ENCODE measurements around the gene HYAL2.
"Not testable (repeated sequence)": the region's sequence is repeated elsewhere in the genome, so short reads cannot be mapped to it uniquely, and the experiment has no call there.

HYAL2 gene

DNA sequence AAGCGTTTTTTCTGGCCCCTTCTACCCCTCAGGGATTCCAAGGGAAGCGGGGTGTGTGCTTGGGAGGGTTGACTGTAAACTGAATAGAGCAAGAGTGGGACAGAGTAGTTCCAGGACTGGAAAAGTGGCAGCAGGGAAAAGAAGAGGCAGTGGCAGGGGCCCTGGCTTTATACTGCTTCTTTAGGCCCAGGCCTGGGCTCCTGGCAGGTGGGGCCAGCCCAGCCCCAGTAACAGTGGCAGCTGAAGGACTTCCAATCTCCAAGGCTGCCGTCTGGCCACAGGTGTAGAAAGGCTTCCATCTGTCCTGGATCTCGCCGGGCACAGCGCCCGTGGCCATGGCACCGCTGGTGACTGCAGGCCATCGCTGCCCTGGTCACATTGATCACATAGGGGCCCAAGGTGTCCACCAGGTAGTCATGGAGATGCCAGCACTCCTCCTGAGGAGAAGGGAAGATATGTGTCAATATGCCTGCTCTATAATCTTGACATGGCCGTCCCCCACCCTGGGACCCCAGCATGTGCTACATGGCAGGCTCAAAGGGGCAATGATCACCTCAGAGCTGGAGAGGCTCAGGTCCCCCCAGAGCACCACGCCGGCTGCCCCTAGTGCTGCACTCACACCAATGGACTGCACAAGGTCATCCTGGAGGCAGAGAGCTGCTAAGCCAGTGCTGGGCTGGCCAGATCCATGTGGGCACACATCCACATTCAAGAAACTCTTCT lies 29.3 kb downstream of the HYAL2 start:
- no peak for DNase-seq (ENCODE audit: low read depth in 1 of 2, low spot score in 1 of 2)

DNA sequence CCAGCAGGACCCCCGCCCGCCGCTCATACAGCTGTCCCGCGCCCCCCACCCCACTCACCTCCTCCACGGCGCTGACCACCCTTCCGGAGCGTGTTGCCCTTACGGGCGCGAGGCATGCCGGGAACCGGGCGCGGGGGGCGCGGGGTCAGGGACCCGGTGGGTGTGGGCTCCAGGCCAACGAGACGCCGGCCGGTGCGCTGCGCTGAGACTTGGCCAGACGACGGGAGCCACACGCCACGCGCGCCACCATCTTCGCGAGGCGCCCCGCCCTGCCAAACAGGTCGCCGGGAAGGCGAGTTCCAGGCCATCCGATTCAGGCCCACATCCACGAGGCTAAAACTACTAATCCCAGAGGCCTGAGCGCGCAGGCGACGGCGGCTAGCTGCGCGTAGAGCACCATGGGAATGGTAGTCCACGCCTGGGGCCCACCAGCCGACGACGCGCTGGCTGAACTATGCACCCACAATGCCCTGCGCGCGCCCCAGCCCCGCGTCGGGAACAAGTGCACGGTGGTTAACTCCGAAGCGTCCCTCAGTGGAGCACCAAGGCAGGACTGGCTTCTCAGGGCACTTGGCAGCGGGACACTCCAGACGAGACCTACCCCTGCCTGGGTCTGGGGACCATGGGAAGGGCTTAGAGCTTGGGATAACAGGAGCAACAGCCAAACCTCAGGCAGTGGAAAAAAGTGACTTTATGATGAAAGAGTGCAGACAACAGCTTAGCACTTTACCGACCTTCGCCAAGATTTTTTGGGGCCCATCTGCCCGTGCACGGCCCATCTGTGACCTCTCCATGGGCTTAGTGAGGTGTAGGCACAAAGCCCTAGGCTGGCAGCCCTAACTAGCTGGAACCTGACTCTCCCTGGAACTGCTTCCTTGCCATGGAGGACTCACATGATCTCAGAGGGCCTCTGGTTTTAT lies 30.1 kb downstream of the HYAL2 start, which contains the start of gene IFRD2:
TSS of gene IFRD2 (minus strand) at position 271 of the 920 bp plus-strand sequence. CDS start at position 116, 155 bp downstream.
- DNase-seq (ENCODE audit: low read depth in 1 of 2, low spot score in 1 of 2), result peak; percentile 90 to 93

DNA sequence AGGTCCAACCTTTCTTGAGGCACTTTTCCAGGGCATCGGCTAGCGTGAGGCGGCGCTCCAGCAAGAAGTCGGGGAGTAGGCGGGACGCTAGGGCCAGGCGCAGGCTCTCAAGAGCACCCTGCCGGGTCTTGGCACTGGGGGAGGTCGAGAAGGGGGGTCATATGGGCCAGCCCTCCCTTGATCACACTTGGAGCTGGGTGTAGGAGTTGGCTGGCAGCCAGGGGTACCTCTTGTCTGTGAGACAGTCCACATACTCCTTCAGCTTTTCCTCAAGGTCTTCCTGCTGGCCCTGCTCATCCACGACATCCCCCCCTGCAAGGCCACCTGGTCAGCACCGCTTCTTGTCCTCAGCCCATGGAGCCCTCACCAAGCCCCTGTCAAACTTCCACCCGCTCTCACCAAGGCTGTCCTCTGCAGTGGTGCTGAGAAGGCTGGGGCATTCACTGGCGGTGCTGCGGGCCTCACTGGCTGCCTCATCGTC lies 32.3 kb downstream of the HYAL2 start:
- no peak for DNase-seq (ENCODE audit: low read depth in 1 of 2, low spot score in 1 of 2)

DNA sequence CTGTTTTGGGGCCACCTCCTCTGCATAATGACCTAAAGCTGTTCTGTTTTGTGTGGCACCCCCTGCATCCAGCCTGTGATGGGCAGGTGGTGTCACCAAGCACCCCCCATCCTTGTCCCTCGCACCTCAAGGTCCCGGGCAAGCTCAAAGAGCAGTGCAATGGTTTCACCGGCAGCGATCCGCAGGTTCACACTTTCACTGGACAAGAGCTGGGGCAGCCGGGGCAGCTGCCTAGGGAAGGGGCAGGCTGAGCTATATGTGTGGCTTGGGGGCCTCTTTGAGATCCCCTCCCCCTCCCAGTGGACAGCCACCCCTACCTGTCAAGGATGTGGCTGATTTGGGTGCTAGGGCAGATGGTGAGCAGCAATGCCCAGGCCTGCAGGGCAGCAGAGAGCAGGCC lies 33.4 kb downstream of the HYAL2 start:
- DNase-seq (ENCODE audit: low read depth in 1 of 2, low spot score in 1 of 2), result no peak

DNA sequence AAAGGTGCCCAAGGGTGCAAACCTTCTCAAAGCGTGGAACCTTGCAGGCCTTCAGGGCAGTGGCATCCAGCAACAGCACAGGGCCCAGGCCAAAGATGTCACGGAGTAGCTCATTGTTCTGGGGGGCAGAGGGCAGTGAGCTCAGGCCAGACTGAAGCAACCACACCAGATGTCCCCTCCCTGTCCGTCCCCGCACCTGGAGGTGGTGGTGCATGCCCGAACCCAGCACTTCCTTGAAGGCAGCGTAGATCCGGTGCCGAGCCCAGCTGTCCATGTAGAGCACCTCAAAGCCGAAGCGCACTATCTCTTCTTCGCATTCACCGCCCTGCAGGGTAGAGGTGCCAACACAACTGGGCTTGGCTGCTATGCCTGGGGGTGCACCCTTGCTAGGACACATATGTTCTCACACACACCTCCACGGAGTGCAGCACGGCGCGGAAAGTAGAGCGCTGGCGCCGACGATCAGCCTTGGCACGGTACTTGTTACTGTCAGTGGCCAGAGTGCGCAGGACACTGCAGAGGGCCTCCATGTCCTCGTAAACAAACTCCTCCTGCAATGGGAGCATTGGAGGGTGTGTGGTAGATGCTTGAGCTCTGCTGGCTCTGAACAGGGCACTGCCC lies 34.0 kb downstream of the HYAL2 start:
- no peak for DNase-seq (ENCODE audit: low read depth in 1 of 2, low spot score in 1 of 2)

DNA sequence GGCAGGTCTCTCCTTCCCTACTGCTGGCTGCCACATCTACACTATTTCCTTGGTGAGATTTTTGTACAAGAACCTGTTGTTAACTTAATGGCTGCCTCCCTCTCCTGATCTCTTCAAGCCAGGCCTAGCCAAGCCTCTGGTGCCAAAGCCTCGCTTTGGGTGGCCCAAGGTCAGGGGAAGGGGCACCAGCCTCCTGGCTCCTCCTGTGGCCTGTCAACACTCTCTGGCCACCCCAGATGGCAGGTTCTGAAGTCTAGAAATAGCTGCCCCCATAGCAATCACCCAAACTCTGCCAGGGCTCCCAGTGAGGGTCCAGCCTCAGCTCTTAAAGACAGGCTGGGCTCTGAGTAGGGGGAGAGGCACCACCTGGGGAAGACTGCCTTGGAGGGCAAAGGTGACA lies 35.3 kb downstream of the HYAL2 start:
- DNase-seq (ENCODE audit: low read depth in 1 of 2, low spot score in 1 of 2), result no peak

DNA sequence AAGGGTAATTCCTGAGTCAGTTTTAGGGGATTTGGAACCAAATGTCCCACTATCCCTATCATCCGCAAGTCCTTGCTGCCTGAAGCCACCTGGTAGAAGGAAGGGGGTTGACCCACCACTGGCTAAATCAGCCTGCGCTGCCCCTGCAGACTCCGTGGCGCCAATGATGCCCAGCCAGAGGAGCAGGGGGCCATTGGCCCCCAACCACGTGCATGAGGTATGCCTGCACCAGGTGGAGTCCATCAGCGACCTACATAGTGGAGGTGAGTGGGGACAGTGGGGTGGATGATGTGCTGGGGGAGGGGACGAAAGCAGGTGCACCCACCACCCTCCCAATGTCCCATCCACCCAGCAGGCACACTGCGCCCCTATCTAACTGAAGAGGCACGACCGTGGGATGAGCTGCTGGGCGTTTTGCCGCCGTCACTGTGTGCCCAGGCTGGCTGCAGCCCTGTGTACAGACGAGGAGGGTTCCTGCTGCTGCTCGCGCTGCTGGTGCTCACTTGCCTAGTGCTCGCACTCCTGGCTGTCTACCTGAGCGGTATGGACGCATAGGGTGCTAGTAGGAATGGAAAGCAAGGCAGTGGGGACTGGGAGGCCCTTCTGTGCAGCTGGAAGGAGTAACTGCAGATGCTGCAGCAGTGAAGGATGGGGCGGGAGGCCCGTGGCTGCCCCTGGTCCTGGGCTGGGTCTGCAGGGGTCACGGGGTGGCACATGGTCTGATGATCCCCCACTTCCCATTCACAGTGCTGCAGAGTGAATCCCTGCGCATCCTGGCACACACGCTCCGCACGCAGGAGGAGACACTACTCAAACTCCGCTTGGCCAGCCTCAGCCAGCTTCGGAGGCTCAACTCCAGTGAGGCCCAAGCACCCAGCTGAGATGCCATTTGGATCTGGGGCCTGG lies 36.0 kb downstream of the HYAL2 start:
- DNase-seq (ENCODE audit: low read depth in 1 of 2, low spot score in 1 of 2), result no peak

DNA sequence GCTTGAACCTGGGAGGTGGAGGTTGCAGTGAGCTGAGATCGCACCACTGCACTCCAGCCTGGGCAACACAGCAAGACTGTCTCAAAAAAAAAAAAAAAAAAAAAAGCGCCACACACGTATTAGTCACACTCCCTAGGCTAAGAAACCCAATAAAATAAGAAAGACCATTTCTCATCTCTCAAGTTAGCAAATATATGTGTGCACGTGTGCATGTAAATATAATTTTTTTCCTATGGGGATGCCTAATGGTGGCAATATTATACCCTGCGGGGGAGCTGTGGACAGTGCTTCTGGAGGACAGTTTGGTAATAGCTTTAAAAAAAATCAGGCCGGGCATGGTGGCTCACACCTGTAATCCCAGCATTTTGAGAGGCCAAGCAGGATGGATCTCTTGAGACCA lies 38.4 kb downstream of the HYAL2 start:
- not testable (repeated sequence) for DNase-seq (ENCODE audit: low read depth in 1 of 2, low spot score in 1 of 2)

DNA sequence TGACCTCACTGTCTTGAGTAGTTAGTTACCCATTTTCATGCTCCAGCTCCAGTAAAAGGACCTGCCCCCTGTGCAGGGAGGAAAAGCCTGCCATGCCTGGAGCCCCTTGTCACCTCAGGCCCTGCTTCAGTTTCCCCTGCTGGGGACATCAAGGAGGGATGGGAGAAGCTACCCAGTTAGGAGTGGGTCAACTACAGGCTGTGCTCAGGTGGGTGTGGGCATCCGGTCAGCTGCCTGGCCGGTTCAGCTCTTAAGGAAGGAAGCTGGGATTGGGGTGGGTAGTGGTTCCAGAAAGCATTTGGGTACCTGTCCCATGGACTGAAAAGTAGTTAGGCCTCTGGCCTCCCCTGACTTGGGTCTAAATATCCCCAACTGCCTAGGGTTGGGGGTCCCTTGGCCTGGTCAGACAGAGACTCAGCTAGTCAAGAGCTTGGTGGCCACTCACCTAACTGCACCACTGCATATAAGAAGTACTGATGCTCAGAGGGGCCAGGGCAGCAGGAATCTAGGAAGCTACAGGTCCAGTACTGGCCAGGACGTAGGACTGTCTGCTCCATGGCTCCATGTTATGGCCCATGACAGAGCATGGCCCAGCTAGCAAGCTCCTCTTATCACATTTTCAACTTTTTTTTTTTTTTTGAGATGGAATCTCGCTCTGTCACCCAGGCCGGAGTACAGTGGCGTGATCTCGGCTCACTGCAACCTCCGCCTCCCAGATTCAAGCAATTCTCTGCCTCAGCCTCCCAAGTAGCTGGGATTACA lies 43.1 kb downstream of the HYAL2 start:
- no peak for DNase-seq (ENCODE audit: low read depth in 1 of 2, low spot score in 1 of 2)

DNA sequence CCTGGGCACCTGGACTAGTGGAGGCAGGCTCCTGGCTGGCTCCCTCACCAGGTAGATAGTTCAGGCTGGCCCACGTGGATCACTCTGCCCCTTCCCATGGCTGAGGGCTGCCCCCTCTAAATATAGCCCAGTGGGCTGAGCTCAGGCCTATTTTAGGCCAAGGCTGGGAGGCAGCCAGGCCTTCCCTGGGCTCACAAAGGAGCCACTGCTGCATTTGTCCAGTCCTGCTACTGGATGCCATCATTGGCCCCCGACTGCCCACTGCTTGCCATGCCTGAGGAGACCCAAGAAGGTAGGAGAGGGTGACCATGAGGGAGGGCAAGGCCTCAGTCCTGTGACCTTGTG lies 43.7 kb downstream of the HYAL2 start, which contains the start of gene LSMEM2:
TSS of gene LSMEM2 (plus strand) at position 208 of the 345 bp plus-strand sequence. CDS start at position 235, 27 bp downstream.
- DNase-seq (ENCODE audit: low read depth in 1 of 2, low spot score in 1 of 2), result no peak

DNA sequence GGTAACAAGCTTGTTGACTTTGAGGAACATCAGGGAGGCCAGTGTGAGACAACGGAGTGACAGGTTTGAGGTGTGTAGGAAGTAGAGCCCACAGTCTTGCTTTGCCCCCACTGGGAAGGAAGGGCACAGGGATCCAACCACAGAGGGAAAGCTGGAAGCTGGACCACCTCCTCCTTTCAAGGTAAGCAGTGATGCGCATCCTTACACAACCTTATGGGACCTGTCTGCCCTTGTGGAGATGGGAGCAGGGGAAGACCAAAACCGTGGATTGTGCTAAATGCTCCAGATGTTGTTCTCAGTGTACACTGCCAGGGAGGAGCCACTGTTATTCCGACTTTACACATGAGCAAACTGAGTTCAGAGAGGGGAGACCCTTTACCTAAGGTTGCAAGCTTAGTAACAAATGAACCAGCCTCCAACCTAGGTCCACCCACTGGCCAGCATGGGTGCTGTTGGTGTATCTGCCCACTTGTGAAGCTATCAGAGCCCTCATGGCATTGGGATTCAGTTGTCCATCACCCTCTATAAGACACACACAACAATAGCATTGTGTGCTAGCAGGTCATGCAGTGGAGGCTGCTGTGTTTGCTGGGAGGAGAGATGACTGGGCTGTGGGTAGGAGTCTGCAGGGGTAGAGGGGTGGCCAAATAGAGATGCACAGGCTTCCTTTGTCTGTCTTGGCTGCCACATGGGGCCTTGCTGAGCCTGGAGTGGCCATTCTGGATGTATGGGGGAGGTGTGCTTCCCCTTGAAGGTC lies 44.2 kb downstream of the HYAL2 start:
- DNase-seq (ENCODE audit: low read depth in 1 of 2, low spot score in 1 of 2), result no peak

DNA sequence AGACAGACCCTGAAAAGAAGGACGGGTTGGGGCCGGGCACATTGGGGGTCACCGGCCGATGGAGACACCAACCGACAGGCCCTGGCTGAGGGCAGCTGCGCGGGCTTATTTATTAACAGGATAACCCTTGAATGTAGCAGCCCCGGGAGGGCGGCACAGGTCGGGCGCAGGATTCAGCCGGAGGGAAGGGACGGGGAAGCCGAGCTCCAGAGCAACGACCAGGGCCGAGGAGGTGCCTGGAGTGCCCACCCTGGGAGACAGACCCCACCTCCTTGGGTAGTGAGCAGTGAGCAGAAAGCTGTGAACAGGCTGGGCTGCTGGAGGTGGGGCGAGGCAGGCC lies 45.8 kb downstream of the HYAL2 start:
- DNase-seq (ENCODE audit: low read depth in 1 of 2, low spot score in 1 of 2), result no peak

DNA sequence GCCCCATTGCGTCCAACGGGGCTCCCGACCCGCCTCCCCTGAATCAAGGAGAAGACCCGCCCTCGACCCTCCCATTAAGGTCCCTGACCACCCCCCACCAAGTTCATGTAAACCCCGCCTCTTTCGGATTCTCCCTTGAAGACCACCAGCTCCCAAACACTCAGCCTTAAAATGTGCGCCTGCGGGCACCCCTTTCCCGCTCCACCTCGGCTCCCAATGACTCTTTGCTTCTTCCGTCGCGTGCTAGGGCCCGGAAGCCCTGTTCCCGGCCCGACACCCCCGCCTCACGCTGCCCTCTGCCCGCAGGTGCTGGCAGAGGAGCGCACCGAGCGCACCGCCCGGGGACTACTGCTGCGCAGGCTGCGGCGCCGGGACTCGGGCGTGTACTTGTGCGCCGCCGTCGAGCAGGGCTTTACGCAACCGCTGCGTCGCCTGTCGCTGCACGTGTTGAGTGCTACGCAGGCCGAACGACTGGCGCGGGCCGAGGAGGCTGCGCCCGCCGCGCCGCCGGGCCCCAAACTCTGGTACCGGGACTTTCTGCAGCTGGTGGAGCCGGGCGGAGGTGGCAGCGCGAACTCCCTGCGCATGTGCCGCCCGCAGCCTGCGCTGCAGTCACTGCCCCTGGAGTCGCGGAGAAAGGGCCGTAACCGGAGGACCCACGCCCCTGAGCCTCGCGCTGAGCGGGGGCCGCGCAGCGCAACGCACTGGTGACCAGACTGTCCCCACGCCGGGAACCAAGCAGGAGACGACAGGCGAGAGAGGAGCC lies 46.4 kb downstream of the HYAL2 start:
- DNase-seq (ENCODE audit: low read depth in 1 of 2, low spot score in 1 of 2), result no peak

DNA sequence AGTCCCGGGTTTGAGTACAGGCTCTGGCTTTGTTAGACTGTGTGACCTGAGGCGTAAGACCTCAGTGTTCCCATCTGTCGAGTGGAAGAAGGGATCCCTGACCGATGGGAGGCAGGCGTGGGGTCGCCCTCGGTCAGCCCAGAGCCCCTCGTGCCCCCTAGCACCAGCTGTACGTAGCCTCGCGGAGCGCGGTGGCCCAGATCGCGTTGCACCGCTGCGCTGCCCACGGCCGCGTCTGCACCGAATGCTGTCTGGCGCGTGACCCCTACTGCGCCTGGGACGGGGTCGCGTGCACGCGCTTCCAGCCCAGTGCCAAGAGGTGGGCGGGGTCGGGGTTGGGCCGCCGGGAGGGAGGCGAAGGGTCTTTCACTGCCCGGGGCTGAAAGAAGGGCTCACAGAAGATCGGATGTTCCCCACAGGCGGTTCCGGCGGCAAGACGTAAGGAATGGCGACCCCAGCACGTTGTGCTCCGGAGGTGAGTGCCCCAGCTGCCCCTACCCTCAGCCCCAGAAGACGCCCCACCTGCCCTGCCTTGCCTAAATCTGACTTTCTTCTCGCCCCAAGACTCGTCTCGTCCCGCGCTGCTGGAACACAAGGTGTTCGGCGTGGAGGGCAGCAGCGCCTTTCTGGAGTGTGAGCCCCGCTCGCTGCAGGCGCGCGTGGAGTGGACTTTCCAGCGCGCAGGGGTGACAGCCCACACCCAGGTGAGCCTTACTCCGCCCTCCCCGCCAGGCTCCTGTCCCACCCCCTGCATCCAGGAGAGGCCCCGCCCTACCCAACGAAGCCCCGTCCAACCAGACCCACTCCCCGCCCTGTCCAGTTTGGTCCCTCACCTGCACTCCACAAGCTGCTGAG lies 47.2 kb downstream of the HYAL2 start:
- DNase-seq (ENCODE audit: low read depth in 1 of 2, low spot score in 1 of 2), result no peak

DNA sequence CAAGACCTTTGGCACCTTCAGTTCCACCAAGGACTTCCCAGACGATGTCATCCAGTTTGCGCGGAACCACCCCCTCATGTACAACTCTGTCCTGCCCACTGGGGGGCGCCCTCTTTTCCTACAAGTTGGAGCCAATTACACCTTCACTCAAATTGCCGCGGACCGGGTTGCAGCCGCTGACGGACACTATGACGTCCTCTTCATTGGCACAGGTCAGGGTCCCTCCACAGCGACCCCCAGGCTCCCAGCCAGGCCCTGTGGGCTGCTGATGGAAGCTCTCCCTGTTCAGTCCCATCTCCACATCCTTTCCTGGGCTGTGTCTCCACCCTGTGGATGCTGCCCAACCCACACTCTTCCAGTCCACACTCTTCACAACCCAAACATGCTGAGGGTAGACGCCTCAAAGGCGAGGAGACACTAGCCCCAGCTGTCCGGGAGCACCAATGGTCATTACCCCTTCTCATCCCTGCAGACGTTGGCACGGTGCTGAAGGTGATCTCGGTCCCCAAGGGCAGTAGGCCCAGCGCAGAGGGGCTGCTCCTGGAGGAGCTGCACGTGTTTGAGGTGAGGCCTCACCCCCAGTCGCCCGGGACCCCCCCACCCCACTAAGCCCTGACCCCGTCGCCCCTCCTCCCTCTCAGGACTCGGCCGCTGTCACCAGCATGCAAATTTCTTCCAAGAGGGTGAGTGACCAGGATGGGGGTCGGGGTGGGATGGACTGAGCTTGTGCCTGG lies 48.0 kb downstream of the HYAL2 start:
- DNase-seq (ENCODE audit: low read depth in 1 of 2, low spot score in 1 of 2), result peak; percentile 43 to 56

DNA sequence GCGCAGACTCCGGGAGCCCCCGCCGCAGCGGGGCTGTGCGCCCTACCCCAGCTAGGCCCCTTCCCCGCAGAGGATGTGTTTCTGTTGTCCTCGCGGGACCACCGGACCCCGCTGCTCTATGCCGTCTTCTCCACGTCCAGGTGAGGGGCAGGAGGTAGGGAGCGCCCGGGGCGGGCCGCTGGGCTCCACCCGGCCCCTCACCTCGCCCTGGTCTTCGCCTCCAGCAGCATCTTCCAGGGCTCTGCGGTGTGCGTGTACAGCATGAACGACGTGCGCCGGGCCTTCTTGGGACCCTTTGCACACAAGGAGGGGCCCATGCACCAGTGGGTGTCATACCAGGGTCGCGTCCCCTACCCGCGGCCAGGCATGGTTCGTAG lies 48.9 kb downstream of the HYAL2 start:
- no peak for DNase-seq (ENCODE audit: low read depth in 1 of 2, low spot score in 1 of 2)
